ENCODE data around the gene COPS7B. TPM values are rescaled to one million over a fixed set of nuclear protein-coding genes. Genes with fewer than 3 reads are reported as not detected.

The COPS7B gene
- total RNA-seq, 1 experiment from 2014 or later, result 57.1 TPM

DNA sequence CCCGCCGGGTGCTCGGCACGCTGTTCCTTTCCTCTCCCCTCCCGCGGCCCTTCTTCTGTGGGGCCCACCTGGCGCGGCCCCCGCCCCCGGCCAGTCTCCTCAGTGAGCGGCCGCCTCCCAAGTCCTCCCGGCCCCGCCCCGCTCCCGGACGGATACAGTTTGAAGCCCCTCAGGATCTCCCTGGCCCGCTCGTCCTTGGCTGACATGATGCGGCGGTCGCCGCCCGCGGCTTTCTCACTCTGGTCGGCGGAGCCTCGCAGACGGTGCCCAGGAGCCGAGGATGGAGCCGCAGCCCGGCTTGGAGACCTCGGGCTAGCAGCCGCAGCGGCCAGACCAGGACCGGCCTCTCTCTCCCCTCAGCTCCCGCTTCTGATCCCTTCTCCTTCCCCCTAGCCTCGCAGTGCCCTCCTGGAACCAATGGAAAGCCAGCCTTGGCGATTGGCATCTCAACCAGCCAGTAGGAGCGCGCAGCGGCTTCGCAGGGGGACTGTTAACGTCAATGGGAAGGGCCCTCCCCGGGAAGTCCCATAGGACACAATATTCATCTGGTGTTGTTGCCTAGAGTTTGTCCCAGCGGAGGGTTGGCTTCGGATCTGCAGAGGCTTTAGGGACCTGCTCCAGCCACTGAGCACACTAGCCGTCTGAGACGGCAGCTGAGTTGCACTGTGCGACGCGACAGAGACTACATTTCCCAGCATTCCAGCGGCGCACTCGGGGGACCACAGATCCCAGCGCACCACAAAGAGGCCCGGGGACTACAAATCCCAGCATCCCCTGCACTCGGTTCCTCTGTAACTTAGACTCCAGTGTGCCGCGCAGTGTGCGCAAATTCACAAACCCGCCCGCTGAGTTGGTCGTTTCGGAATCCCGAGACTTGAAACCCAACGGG, 5.1 kb upstream of the COPS7B start, which contains the start of gene PDE6D (continued):
- TF ChIP-seq ZNF425 (CRISPR knock-in tag; conservative IDR thresholded peaks at IDR 0.05) (no peak), KAT7 (CRISPR knock-in tag; IDR thresholded peaks at IDR 0.05; ENCODE audit: borderline replicate concordance) (no peak), ZNF121 (CRISPR knock-in tag; IDR thresholded peaks at IDR 0.05) (no peak), JUN (CRISPR knock-in tag; IDR thresholded peaks at IDR 0.05) (no peak), TEAD1 (CRISPR knock-in tag; IDR thresholded peaks at IDR 0.05) (peak; percentile 32; the same call in 1 of the 2 replicates), USF2 (CRISPR knock-in tag; IDR thresholded peaks at IDR 0.05) (peak; percentile 6; the same call in 1 of the 2 replicates), CREB1 (CRISPR knock-in tag; IDR thresholded peaks at IDR 0.05) (no peak), NR2C2 (CRISPR knock-in tag; IDR thresholded peaks at IDR 0.05) (no peak), ELF4 (CRISPR knock-in tag; IDR thresholded peaks at IDR 0.05; ENCODE audit: low read depth) (no peak), ZBTB21 (CRISPR knock-in tag; IDR thresholded peaks at IDR 0.05; ENCODE audit: borderline replicate concordance) (no peak), STAT6 (CRISPR knock-in tag; conservative IDR thresholded peaks at IDR 0.05; ENCODE audit: low read depth) (no peak), ZNF396 (CRISPR knock-in tag; IDR thresholded peaks at IDR 0.05; ENCODE audit: borderline replicate concordance) (no peak), NFYB (CRISPR knock-in tag; conservative IDR thresholded peaks at IDR 0.05; ENCODE audit: low read depth) (peak; percentile 100), TEAD4 (CRISPR knock-in tag; IDR thresholded peaks at IDR 0.05) (no peak), NR1H2 (CRISPR knock-in tag; IDR thresholded peaks at IDR 0.05) (no peak), RELA (CRISPR knock-in tag; IDR thresholded peaks at IDR 0.05; ENCODE audit: borderline replicate concordance) (no peak), FOXP1 (CRISPR knock-in tag; IDR thresholded peaks at IDR 0.05; ENCODE audit: borderline replicate concordance) (peak; percentile 45)
- TF ChIP-seq, protein P1, sequence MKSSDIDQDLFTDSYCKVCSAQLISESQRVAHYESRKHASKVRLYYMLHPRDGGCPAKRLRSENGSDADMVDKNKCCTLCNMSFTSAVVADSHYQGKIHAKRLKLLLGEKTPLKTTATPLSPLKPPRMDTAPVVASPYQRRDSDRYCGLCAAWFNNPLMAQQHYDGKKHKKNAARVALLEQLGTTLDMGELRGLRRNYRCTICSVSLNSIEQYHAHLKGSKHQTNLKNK (CRISPR knock-in tag; IDR thresholded peaks at IDR 0.05), result no peak
- TF ChIP-seq, protein P2, sequence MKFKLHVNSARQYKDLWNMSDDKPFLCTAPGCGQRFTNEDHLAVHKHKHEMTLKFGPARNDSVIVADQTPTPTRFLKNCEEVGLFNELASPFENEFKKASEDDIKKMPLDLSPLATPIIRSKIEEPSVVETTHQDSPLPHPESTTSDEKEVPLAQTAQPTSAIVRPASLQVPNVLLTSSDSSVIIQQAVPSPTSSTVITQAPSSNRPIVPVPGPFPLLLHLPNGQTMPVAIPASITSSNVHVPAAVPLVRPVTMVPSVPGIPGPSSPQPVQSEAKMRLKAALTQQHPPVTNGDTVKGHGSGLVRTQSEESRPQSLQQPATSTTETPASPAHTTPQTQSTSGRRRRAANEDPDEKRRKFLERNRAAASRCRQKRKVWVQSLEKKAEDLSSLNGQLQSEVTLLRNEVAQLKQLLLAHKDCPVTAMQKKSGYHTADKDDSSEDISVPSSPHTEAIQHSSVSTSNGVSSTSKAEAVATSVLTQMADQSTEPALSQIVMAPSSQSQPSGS (CRISPR knock-in tag; IDR thresholded peaks at IDR 0.05; ENCODE audit: borderline replicate concordance, low read depth), result no peak
- TF ChIP-seq, protein P3, sequence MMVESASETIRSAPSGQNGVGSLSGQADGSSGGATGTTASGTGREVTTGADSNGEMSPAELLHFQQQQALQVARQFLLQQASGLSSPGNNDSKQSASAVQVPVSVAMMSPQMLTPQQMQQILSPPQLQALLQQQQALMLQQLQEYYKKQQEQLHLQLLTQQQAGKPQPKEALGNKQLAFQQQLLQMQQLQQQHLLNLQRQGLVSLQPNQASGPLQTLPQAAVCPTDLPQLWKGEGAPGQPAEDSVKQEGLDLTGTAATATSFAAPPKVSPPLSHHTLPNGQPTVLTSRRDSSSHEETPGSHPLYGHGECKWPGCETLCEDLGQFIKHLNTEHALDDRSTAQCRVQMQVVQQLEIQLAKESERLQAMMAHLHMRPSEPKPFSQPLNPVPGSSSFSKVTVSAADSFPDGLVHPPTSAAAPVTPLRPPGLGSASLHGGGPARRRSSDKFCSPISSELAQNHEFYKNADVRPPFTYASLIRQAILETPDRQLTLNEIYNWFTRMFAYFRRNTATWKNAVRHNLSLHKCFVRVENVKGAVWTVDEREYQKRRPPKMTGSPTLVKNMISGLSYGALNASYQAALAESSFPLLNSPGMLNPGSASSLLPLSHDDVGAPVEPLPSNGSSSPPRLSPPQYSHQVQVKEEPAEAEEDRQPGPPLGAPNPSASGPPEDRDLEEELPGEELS (CRISPR knock-in tag; IDR thresholded peaks at IDR 0.05), result 0 out of 2 replicates have a peak, but pooled peaks have one; percentile 26
- TF ChIP-seq, protein P4, sequence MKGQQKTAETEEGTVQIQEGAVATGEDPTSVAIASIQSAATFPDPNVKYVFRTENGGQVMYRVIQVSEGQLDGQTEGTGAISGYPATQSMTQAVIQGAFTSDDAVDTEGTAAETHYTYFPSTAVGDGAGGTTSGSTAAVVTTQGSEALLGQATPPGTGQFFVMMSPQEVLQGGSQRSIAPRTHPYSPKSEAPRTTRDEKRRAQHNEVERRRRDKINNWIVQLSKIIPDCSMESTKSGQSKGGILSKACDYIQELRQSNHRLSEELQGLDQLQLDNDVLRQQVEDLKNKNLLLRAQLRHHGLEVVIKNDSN (CRISPR knock-in tag; IDR thresholded peaks at IDR 0.05), result 0 out of 2 replicates have a peak, but pooled peaks have one; percentile 11
- TF ChIP-seq, protein P5, sequence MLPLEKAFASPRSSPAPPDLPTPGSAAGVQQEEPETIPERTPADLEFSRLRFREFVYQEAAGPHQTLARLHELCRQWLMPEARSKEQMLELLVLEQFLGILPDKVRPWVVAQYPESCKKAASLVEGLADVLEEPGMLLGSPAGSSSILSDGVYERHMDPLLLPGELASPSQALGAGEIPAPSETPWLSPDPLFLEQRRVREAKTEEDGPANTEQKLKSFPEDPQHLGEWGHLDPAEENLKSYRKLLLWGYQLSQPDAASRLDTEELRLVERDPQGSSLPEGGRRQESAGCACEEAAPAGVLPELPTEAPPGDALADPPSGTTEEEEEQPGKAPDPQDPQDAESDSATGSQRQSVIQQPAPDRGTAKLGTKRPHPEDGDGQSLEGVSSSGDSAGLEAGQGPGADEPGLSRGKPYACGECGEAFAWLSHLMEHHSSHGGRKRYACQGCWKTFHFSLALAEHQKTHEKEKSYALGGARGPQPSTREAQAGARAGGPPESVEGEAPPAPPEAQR (CRISPR knock-in tag; IDR thresholded peaks at IDR 0.05), result no peak

Measured in WTC11 (cell line).